Measurements from ENCODE around the gene ALG5. TPM values are rescaled to one million over a fixed set of nuclear protein-coding genes. Genes with fewer than 3 reads are reported as not detected.

The ALG5 gene
- total RNA-seq, 1 experiment from 2014 or later = 32.2 TPM

DNA sequence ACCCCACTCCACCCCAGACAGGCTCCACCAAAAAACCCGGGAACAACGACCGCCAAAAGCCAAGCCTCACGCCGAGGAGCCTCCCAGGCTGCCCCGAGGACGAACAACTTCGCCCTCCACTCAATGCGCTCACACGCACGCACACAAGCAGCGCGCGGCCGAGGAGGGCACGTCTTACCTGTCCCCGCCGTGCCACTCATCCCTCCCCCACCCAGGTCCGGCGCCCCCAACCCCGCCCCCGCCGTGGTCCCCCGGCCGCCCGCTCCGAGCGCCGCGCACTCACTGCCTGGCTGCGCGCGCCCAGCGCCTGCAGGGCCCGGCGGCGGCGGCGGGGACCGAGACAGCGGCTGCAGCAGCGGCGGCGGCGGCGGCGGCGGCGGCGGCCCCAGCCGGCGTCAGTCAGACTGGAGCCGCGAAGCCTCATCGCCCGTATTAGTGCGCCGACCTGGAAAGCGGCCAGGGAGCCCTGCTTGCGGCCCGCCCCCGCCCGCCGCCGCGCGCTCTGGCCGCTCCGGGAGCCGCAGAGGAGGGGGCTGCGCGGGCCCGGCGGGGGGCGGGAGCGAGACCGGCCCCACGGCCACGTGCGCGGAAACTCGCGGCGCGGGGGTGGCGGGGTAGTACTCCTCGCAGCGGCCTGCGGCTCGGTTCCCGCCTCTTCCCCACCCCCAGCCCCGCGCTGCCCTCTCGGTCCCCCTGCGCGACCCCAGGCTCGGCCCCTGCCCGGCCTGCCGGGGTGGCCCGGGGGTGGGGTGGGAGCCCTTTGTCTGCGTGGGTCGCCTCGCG, 79.1 kb downstream of the ALG5 start, which contains the start of gene SMAD9:
Gene SMAD9, minus strand, starts transcription at position 406 of the 783 bp plus-strand sequence. CDS start 40,549 bp downstream, outside the sequence.
- Histone ChIP-seq H3K9ac (ENCODE audit: low read length) (peak within 1 kb of the TSS; percentile 40), H3K4me2 (ENCODE audit: low read length) (peak within 1 kb of the TSS; percentile 86), H2AFZ (ENCODE audit: low read depth, low read length, poor library complexity, severe bottlenecking) (peak within 1 kb of the TSS; percentile 64), H4K20me1 (ENCODE audit: insufficient read depth) (no peaks in the 10 kb centered on the region), H3K4me3 (replicated peaks in 1 of 2; ENCODE audit: low read depth in 1 of 2, low read length in 2 of 2) (peak within 1 kb of the TSS; percentile 47 to 60), H3K27me3 (ENCODE audit: insufficient read depth, low read length) (no peaks in the 10 kb centered on the region), H3K4me1 (ENCODE audit: control insufficient read depth in 1 of 2, insufficient read depth in 2 of 2, low read length in 2 of 2) (peaks cover 4 to 13% of the 10 kb centered on the region in 2 experiments; a peak in 3 of 4 replicates), H3K79me2 (ENCODE audit: insufficient read depth, low read length) (no peaks in the 10 kb centered on the region), H3K36me3 (ENCODE audit: control insufficient read depth in 1 of 2, insufficient read depth in 2 of 2, low read length in 2 of 2) (no peaks in the 10 kb centered on the region), H3K9me2 (ENCODE audit: insufficient read depth) (no peaks in the 10 kb centered on the region), H3K9me3 (ENCODE audit: control insufficient read depth in 1 of 2, insufficient read depth in 1 of 2, low read depth in 1 of 2, low read length in 2 of 2) (no peaks in the 10 kb centered on the region), H3K27ac (ENCODE audit: low read depth, low read length) (no peak within 1 kb of the TSS)
- BruUV-seq (replicated peaks) = no TSS peak
- ChIA-PET CTCF (no interaction called here), POLR2A (no interaction called here), RAD21 (ENCODE audit: low non-redundant PET in 1 of 2, low total read pairs in 2 of 2, uncharacterized antibody in 2 of 2, unreplicated experiment in 2 of 2) (no interaction called here)
- intact Hi-C loops (cut with micrococcal nuclease) = no loop called here
- 0 out of 2 replicates have a peak, but pooled peaks have one; percentile 18 for TF ChIP-seq ZFX (IDR thresholded peaks at IDR 0.05)
- TF ChIP-seq CEBPB (IDR thresholded peaks at IDR 0.05; ENCODE audit: low read depth) = no peak
- DNase-seq (ENCODE audit: low read depth, low spot score) (peak; percentile 1), ATAC-seq (peak; percentile 85)

DNA sequence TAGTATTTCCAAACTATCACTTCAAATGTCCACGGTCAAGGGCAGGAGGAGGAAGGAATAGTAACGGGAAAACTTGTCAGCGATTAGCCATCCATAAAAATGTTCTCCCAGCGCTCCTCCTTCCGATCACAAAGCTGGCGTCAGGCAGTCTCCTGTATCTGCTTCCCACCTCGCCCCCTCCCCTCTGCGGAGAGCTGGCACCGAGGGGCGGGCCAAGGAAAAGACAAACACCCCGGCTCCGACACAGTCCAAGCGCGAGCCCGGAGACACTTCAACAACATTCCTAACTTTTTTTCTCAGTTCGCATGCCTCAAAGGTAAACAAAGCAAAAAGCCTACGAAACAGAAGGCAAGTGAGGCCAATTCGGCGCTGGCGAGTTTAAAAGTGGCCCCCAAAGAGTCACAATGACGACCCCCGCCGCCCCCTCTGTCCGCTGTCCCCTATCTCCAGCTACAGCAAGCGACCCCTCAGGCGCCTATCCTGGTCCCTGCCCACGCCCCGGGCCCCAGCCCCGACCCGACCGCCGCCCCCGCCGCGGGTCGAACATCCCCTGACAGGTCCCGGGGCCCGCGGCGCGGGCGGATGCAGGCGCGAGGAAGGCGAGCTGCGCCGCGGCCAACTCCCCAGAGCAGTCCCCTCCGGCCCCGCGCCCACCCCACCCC, 79.8 kb downstream of the ALG5 start:
- H3K79me2 ChIP-seq (ENCODE audit: insufficient read depth, low read length) = no peaks in the 10 kb centered on the region
- H3K9me2 ChIP-seq (ENCODE audit: insufficient read depth) = no peaks in the 10 kb centered on the region
- H3K27me3 ChIP-seq (ENCODE audit: insufficient read depth, low read length) = no peaks in the 10 kb centered on the region
- DNase-seq (ENCODE audit: low read depth, low spot score) (no peak), ATAC-seq (peak; percentile 48)
- no peaks in the 10 kb centered on the region for H3K36me3 ChIP-seq (ENCODE audit: control insufficient read depth in 1 of 2, insufficient read depth in 2 of 2, low read length in 2 of 2)
- peak overlapping the region; percentile 64 for H2AFZ ChIP-seq (ENCODE audit: low read depth, low read length, poor library complexity, severe bottlenecking)
- BruUV-seq (replicated peaks) = TSS peak; percentile 48
- RAD21 ChIA-PET (ENCODE audit: low non-redundant PET in 1 of 2, low total read pairs in 2 of 2, uncharacterized antibody in 2 of 2, unreplicated experiment in 2 of 2) = no interaction called here
- peak overlapping the region; percentile 47 to 60 for H3K4me3 ChIP-seq (replicated peaks in 1 of 2; ENCODE audit: low read depth in 1 of 2, low read length in 2 of 2)
- peak overlapping the region; percentile 40 for H3K9ac ChIP-seq (ENCODE audit: low read length)
- H3K4me1 ChIP-seq (ENCODE audit: control insufficient read depth in 1 of 2, insufficient read depth in 2 of 2, low read length in 2 of 2) = peaks cover 4 to 13% of the 10 kb centered on the region in 2 experiments; a peak in 3 of 4 replicates
- no peak overlapping the region for H3K27ac ChIP-seq (ENCODE audit: low read depth, low read length)
- no peaks in the 10 kb centered on the region for H3K9me3 ChIP-seq (ENCODE audit: control insufficient read depth in 1 of 2, insufficient read depth in 1 of 2, low read depth in 1 of 2, low read length in 2 of 2)
- POLR2A ChIA-PET = no interaction called here
- no peaks in the 10 kb centered on the region for H4K20me1 ChIP-seq (ENCODE audit: insufficient read depth)
- peak overlapping the region; percentile 86 for H3K4me2 ChIP-seq (ENCODE audit: low read length)
- CTCF ChIA-PET = no interaction called here
- intact Hi-C loops (cut with micrococcal nuclease) = no loop called here
- no peak for TF ChIP-seq SP1 (IDR thresholded peaks at IDR 0.05; ENCODE audit: low read depth)
- TF ChIP-seq JUND (IDR thresholded peaks at IDR 0.05) = no peak
- no peak for TF ChIP-seq SIN3A (IDR thresholded peaks at IDR 0.05; ENCODE audit: low read depth)
- TF ChIP-seq CBX3 (IDR thresholded peaks at IDR 0.05; ENCODE audit: low read depth) = no peak
- TF ChIP-seq CEBPB (IDR thresholded peaks at IDR 0.05; ENCODE audit: low read depth) = no peak
- TF ChIP-seq EZH2 (IDR thresholded peaks at IDR 0.05) = no peak
- TF ChIP-seq YY1 (IDR thresholded peaks at IDR 0.05; ENCODE audit: extremely low read depth, insufficient replicate concordance, low read depth, low read length) = no peak
- TF ChIP-seq, protein P1, sequence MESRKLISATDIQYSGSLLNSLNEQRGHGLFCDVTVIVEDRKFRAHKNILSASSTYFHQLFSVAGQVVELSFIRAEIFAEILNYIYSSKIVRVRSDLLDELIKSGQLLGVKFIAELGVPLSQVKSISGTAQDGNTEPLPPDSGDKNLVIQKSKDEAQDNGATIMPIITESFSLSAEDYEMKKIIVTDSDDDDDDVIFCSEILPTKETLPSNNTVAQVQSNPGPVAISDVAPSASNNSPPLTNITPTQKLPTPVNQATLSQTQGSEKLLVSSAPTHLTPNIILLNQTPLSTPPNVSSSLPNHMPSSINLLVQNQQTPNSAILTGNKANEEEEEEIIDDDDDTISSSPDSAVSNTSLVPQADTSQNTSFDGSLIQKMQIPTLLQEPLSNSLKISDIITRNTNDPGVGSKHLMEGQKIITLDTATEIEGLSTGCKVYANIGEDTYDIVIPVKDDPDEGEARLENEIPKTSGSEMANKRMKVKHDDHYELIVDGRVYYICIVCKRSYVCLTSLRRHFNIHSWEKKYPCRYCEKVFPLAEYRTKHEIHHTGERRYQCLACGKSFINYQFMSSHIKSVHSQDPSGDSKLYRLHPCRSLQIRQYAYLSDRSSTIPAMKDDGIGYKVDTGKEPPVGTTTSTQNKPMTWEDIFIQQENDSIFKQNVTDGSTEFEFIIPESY (IDR thresholded peaks at IDR 0.05; ENCODE audit: extremely low read depth, insufficient replicate concordance, low read length) = no peak
- TF ChIP-seq, protein P2, sequence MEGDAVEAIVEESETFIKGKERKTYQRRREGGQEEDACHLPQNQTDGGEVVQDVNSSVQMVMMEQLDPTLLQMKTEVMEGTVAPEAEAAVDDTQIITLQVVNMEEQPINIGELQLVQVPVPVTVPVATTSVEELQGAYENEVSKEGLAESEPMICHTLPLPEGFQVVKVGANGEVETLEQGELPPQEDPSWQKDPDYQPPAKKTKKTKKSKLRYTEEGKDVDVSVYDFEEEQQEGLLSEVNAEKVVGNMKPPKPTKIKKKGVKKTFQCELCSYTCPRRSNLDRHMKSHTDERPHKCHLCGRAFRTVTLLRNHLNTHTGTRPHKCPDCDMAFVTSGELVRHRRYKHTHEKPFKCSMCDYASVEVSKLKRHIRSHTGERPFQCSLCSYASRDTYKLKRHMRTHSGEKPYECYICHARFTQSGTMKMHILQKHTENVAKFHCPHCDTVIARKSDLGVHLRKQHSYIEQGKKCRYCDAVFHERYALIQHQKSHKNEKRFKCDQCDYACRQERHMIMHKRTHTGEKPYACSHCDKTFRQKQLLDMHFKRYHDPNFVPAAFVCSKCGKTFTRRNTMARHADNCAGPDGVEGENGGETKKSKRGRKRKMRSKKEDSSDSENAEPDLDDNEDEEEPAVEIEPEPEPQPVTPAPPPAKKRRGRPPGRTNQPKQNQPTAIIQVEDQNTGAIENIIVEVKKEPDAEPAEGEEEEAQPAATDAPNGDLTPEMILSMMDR (IDR thresholded peaks at IDR 0.05 in 2 of 3, conservative IDR thresholded peaks at IDR 0.05 in 1 of 3; ENCODE audit: borderline replicate concordance in 1 of 3, insufficient read depth in 1 of 3, low read depth in 2 of 3, low read length in 2 of 3) = no peak
- no peak for TF ChIP-seq ZFX (IDR thresholded peaks at IDR 0.05)
- TF ChIP-seq POLR2AphosphoS5 (IDR thresholded peaks at IDR 0.05; ENCODE audit: low read depth, low read length) = no peak
- no peak for TF ChIP-seq POLR2A (IDR thresholded peaks at IDR 0.05; ENCODE audit: borderline replicate concordance, extremely low read depth, insufficient read depth, insufficient read length)
- TF ChIP-seq, protein P3, sequence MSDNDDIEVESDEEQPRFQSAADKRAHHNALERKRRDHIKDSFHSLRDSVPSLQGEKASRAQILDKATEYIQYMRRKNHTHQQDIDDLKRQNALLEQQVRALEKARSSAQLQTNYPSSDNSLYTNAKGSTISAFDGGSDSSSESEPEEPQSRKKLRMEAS (IDR thresholded peaks at IDR 0.05) = no peak
- TF ChIP-seq TCF7L2 (IDR thresholded peaks at IDR 0.05; ENCODE audit: borderline replicate concordance, extremely low read depth, insufficient read depth, insufficient read length) = no peak
